GM21367 (cell line): ENCODE results near the gene ZSCAN22.
"Not testable (repeated sequence)": the region's sequence is repeated elsewhere in the genome, so short reads cannot be mapped to it uniquely, and the experiment has no call there.

ENCODE experiments used
- ATAC-seq: cut with Tn5 transposase; IDR thresholded peaks from one replicate; pipeline ENCODE4 v1.9.1; 2021; ENCODE audit not compliant: unreplicated experiment

The ZSCAN22 gene

DNA sequence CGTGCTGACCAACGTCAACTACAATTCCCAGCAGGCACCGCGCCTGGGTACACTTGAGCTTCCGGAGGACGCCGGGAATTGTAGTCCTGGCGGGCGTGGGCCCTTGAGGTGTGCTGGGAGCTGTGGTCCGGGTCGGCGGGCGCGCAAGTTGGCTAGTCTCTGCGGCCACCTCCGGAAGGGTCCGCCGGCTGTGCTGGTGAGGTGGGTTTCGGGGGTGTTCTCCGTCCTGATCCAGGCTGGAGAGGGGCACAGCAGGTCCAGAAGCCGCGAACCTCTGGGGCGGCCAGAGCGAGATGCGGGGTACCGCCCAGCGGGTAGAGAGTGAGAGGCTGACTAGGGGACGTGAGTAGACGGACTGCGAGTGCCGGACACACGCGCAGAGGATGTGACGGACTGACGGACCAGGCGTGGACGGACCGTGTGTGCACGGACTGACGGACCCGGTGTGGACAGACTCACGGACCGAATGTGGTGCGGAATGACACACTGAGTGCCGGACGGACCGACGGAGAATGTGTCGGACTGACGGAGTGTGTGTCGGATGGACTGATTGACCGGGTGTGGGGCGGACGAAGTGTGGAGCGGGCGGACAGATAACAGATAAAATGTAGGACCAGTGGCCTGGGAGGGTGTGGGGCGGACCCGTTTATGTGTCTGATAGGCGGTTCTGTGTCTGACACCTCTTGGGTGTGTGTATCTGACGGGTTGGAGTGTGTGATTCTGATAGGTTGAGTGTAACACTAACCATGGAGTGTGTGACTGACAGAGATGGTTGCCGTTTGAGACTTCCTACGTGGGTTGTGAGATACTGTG is at the start of gene ZSCAN22:
TSS of gene ZSCAN22 (plus strand) at position 81 of the 813 bp plus-strand sequence. CDS start 7,809 bp downstream, outside the sequence.
- ATAC-seq = peak; percentile 80

DNA sequence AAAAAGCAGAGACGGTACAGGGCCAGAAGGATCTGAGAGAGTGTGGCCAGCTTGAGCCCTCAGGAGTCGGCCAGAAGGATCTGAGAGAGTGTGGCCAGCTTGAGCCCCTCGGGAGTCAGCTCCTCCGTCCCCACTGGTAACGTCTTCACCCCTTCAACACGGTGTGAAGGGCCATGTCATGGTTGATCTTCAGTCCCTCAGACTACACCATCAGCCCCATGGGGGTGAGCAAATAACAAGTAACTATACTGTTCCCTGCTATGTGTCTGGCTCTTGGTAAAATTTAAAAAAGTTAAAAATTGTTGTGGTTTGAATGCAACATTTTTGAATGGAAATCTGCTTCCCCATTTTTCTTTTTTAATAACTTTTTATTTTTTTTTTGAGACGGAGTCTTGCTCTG is 49.6 kb upstream of the ZSCAN22 start:
- ATAC-seq = no peak

DNA sequence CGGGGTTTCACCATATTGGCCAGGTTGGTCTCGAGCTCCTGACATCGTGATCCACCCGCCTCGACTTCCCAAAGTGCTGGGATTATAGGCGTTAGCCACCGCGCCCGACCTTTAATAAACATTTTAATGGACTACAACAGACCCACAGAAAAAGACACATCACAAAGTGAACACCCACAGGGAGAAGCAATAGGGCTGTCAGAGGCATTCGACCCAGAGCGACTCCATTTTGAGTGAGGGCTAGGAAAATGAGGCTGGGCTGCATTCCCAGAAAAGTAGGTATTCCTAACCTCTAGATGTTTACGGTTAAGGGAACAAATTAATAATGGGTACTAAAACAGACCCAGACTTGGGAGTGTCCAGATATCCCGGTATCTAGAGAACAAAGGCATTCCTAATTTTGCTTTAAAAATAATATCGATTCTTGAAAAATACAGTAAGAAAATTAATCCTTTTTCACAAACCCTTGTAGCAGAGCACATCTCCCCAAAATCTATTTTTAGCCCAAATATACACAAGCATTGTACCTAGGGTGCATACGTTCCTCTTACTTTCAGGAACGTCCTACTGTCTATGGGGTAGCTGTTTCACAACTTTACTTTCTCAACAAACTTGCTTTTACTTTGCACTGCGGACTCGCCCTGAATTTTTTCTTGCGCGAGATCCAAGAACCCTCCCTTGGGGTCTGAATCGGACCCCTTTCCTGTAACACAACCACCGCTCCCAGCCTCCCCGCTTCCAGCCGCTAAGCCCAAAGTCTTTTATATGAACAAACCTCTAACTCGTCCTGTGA is 48.9 kb upstream of the ZSCAN22 start:
- ATAC-seq = no peak

DNA sequence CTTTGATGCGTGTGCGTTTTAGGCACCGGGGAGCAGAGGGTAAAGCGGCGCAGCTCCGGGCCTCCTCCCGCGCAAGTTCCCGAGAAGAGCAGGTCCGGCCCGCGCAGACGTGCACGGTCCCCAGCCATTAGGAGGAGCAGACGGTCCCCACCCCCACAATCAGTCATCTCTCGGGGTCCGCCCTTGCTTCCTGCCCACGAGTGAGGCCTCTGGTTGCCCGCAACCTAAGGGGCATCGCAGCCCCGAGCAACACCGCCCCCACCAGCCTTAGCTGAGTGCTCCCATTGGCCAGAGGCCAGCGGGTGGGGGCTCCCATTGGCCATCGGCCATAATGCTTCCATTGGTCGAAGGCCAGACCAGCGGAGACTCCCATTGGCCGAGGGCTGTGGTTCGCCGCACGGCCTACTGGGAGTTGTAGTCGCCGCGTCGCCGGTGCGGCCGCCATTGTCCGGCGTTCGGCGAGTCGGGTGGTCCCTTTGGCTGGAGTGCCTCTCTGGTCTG is 48.2 kb upstream of the ZSCAN22 start, which contains the start of gene ZNF8:
TSS of gene ZNF8 (plus strand) at position 415 of the 501 bp plus-strand sequence. CDS start 127 bp downstream, outside the sequence.
- peak; percentile 92 for ATAC-seq

DNA sequence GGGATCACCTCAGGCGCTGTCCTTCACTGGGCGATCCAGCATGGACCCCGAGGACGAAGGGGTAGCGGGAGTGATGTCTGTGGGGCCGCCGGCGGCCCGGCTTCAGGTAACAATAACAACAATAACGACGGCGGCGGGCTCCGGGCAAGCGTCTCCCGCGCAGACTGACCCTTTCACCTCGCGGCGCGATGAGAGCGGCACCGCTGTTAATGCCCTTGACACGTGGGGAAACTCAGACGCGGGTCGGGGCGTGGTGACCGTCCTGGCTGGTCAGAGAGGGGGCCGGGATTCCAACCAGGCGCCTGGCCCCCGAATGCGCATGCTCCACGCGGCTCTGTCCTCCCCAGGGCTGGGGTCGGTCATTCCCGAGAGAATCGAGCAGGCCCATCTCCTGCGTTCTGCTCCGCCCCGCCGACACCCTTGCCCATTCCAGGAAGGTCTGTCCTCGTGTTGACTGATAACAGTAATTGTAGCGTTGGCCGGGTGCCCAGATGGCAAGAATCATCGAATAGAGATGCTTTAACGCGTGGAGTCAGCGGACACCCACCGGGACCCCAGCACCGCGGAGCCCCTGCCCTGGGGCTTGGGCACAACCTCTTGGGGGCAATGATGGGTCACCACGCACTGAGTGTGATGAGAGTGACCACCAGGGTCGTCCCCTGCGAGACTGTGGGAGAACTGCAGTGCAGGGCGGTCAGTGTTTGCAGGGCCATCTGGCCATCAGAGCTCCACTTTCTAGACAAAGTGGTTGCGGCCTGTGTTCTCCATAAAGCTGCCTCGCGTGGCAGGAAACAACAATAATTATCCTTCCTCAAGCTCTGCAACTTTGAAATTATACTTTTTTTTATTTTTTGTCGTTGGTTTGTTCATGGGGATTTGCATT is 47.5 kb upstream of the ZSCAN22 start:
- no peak for ATAC-seq

DNA sequence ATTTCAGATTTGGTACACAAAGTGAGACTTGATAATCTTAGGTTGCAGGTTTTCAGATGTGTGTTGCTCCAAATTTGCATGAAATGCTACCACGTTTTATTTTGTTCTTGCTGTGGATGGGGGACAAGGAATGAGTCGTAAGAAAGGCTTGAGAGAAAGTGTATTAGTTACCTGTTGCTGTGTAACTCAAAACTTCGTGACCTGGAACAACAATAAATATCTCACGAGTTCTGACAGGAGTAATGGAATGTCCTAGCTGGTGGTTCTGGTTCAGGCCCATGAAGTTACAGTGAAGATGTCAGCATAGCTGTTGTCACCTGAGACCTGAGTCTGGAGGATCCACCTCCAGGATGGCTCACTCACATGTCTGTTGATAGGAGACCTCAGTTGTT is 46.9 kb upstream of the ZSCAN22 start:
- no peak for ATAC-seq

DNA sequence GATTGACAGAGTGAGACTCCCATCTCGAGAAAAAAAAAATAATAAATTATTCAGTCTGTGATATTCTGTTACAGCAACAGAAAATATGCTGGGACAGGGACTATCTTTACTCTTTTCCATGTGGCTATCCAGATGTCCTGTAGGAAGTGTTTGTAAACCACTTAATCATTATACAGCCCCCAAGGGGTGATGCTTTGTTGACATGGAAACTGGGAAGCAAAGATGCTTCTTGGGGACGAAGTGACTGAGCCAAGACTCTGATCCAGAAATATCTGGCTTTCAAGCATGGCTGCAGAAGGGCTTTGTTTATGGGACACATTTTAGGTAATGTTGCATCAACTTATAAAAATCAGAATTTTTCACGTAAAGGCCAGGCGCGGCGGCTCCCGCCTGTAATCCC is 42.6 kb upstream of the ZSCAN22 start:
- ATAC-seq = no peak

DNA sequence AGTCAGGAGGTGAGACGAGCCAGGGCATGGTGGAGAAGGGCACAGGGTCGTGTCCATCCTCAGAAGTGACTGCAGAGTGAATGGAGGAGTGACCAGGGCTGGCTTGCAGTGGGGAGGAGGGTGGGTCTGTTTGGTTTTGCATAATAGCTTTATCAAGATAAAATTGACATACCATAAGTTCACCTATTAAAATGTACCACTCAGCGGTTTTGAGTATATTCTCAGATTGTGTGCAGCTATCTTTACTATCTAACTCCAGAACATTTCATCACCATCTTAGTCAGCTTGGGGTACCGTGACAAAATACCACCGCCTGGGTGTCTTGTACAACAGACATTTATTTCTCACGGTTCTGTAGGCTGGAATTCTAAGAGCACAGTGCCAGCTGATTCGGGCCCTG is 34.9 kb upstream of the ZSCAN22 start:
- ATAC-seq = no peak

DNA sequence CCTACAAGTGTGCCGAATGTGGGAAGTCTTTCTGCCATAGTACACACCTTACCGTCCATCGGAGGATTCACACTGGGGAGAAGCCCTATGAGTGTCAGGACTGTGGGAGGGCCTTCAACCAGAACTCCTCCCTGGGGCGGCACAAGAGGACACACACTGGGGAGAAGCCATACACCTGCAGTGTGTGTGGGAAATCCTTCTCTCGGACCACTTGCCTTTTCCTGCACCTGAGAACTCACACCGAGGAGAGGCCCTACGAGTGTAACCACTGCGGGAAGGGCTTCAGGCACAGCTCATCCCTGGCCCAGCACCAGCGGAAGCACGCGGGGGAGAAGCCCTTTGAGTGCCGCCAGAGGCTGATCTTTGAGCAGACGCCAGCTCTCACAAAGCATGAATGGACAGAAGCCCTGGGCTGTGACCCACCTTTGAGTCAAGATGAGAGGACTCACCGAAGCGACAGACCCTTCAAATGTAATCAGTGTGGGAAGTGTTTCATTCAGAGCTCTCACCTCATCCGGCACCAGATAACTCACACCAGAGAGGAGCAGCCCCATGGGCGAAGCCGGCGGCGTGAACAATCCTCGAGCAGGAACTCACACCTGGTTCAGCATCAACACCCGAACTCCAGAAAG is 31.9 kb upstream of the ZSCAN22 start:
- no peak for ATAC-seq

DNA sequence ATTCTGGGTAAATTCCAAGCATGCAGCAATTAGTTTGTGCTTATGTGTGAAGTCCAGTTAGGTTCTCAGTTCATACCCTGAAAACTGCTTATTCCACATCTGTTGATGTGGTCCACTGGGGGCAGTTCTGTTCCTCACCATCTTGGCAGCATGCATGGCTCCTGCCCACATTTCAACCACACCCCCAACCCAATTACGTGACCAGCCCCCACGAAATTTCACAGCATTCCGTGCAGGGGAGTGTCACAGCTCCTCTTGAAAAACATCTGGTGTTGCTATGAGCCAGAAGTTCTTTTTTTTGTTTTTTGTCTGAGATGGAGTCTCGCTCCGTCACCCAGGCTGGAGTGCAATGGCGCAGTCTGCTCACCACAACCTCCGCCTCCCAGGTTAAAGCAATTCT is 30.7 kb upstream of the ZSCAN22 start:
- no peak for ATAC-seq

DNA sequence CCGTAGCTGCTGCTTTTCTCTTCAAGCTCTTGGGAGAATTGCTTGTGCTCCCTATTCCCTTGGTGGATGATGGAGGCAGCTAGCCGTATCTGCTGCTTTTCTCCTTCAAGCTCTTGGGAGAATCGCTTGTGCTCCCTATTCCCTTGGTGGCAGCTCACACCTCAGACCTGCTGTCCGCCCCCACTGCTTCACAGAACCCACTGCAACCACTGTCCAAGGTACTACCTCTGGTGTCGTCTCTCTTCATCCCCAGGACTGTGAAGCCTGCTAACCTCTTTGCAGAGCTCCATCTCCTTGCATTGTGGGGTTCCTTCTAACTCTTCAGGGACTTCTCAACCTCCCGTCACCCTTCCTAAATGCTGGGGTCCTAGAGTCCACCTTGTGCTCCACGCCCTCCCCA is 26.2 kb upstream of the ZSCAN22 start:
- no peak for ATAC-seq

DNA sequence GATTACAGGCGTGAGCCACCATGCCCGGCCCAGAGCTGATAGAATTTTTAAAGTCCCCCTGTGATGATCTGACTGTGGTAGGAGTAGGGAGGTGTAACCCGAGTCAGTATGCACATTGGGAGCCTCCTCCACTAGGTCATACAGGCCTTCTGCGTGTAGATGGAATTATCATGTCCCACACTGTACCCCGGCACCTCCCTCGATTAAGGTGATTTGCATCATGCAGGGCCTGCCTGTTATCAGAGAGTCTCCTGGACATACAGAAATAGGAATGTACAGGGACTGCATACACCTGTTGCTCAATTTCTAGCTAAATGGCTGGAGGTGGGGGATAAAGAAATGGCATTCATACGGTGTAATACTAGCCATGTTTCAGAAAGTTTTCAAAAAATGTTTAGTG is 22.5 kb upstream of the ZSCAN22 start:
- ATAC-seq = no peak

DNA sequence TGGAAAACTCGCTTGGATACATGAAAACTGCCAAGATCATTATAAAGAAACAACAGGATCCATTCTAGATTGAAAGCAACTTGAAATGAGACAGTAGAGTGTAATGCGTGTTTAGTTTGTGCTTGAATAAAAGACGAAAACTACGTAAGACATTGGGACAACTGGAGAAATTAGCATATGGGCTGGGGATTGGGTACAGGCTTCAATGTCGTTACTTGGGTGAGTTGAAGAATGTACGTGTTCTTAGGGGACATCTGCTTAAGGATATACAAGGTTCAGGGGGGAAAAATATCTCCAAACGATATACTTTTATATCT is 22.1 kb upstream of the ZSCAN22 start:
- no peak for ATAC-seq

DNA sequence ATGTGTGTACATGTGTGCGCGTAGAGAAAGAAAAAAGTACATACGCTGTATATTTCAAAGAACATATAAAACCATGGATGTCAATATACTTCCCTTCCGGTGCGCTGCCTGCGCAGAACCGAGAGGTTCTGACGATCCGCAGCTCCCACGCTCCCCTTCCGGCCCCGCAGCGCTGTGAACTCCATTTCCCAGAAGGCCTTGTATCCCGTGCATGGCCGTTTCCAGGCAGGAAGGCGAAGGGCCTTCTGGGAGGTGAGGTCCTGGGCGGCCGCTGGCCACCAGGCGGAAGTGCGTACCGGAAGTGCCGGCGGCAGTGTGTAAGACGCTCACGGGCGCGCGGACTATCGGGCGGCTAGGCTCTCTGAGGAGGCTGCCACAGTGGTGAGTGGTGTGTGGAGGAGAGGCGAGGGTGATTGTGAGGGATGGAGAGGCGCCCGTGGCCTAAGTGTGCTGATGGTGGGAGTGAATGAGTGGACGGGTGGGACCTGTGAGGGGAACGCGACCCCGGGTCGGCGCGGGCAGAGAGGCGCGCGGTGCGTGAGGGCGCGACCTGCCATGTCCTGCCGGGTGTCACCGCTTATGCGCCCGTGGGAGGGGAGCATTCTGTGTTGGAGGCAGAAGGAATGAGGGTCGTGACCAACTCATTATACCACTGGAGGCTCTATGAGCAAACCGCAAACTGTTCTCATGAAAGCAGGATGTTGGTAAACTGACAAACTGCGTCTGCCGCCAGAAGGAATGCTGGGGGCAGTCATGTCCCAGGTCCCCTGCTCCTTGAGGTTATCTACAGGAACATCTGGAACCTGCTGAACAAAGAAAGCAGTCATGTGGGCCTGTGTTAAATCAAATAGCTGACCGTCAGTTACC is 21.5 kb upstream of the ZSCAN22 start, which contains the start of gene ERVK3-1:
TSS of gene ERVK3-1 (plus strand) at position 313 of the 867 bp plus-strand sequence. CDS start 6,792 bp downstream, outside the sequence.
- peak; percentile 92 for ATAC-seq

DNA sequence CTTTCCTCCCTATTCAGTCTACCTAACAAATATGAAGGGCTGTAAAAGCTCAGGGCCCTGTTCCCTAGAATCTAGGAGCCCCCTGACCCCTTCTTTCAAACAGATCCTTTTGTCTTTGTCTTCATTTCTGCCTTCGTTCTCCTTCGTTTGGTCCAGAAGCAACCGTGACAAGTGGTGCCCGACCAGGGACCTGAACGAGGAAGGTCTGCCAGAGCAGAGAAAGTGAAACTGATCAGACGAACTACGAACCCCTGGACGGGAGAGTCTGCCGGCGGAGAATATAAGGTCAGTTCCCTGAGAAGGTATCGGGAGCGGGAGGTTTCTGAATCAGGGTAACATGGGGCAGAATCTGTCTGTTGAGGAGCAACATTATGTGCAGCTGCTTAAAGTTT is 20.9 kb upstream of the ZSCAN22 start:
- ATAC-seq = no peak

DNA sequence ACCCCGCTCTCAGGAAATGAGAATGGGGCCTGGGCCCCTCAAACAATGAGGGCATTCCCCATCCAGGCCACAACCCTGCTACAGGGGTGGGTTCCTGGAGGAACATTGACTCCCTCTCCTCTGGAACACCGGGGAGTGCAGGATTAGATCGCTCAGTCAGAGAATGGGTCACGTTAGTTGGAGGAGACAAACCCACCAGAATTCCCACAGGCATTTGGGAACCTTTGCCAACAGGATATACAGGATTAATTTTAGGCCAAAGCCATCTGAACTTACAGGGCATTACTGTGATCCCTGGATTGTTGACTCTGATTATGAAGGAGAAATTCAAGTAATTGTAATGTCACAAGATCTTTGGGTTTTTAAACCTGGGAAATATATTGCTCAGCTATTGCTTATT is 19.1 kb upstream of the ZSCAN22 start:
- no peak for ATAC-seq

DNA sequence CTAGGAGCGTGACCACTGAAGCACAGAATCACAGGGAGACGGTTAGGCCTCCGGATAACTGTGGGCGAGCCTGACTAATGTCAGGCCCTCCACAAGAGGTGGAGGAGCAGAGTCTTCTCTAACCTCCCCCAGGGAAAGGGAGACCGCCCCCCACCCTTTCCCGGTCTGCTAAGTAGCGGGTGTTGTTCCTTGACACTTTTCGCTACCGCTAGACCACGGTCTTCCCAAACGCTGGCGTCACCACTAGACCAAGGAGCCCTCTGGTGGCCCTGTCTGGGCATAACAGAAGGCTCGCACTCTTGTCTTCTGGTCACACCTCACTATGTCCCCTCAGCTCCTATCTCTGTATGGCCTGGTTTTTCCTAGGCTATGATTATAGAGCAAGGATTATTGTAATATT is 16.1 kb upstream of the ZSCAN22 start:
- ATAC-seq = not testable (repeated sequence)

DNA sequence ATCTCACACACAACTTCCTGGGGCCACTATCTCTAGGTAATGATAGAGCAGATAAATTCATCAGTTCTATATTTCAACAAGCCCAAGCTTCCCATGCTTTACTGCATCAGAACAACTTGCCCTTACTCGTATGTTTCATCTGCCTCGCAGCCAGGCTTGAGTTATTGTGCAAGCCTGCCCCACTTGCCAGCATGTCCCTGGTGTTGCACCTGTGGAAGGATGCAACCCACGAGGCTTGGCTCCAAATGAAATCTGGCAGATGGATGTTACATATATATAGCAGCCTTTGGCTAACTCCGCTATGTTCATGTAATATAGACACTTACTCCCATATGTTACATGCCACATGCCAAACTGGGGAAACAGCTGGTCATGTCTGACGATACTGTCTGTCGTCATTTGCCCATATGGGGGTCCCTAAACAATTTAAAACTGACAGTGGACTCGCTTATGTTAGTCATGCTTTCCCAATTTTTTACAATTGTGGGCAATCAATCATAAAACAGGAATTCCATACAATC is 15.4 kb upstream of the ZSCAN22 start:
- ATAC-seq = no peak

DNA sequence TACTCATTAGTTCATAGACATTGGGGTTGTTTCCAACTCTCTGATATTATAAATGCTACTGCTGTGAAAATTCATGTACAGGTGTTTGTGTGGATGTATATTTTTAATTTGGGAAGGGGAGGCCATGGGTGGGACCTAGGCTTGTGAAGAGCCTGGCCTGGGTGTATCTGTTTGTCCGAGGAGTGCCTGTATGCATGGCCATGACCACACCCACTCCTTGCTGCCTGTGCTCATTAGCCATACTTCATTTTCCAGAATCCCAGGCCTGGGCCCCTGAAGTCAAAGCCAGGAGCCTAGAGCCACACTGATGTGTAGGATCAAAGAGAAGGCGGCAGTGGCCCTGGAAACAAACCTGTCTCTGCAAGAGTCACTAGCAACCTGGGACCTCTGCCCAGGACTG is 11.2 kb upstream of the ZSCAN22 start:
- no peak for ATAC-seq
